Liver (tissue), 9 donors: Measurements from ENCODE around the gene ACVR1. TPM values are rescaled to one million over a fixed set of nuclear protein-coding genes. Genes with fewer than 3 reads are reported as not detected.

Experiments used
- DNase-seq: peaks from one replicate; pipeline ENCODE4 v3.0.0-alpha.2; 2017; ENCODE audit warnings: low spot score
- H3K27ac ChIP-seq, 2 donors: one replicate each; pipeline ENCODE4 v1.7.0; 2013; ENCODE audit warnings: inconsistent platforms in 2 of 2, low read length in 2 of 2, control low read depth in 1 of 2, low read depth in 1 of 2, mild to moderate bottlenecking in 1 of 2
- H3K27me3 ChIP-seq, 4 donors: one replicate each; pipeline versions ENCODE4 v1.6.1 to v1.7.0; 2013; ENCODE audit warnings: low read length in 3 of 4, inconsistent platforms in 1 of 4, mild to moderate bottlenecking in 1 of 4, moderate library complexity in 1 of 4; ENCODE audit not compliant: control insufficient read depth in 4 of 4, insufficient read depth in 4 of 4
- H3K36me3 ChIP-seq, 4 donors: one replicate each; pipeline versions ENCODE4 v1.6.1 to v1.7.0; 2013; ENCODE audit warnings: low read length in 3 of 4, mild to moderate bottlenecking in 3 of 4, low read depth in 1 of 4, moderate library complexity in 1 of 4; ENCODE audit not compliant: control insufficient read depth in 4 of 4, insufficient read depth in 3 of 4
- H3K4me1 ChIP-seq, 4 donors: one replicate each; pipeline versions ENCODE4 v1.6.1 to v1.7.0; 2013; ENCODE audit warnings: low read length in 3 of 4, mild to moderate bottlenecking in 3 of 4, moderate library complexity in 1 of 4; ENCODE audit not compliant: control insufficient read depth in 4 of 4, insufficient read depth in 4 of 4
- H3K4me3 ChIP-seq, 3 donors: one replicate each; pipeline versions ENCODE4 v1.6.1 to v1.7.0; 2013; ENCODE audit warnings: low read length in 3 of 3, control low read depth in 1 of 3, low read depth in 1 of 3, mild to moderate bottlenecking in 1 of 3
- H3K9ac ChIP-seq, 2 donors: one replicate each; pipeline ENCODE4 v1.7.0; 2013; ENCODE audit warnings: low read length in 2 of 2, mild to moderate bottlenecking in 2 of 2, moderate library complexity in 2 of 2, control low read depth in 1 of 2, low read depth in 1 of 2
- H3K9me3 ChIP-seq, 4 donors: one replicate each; pipeline versions ENCODE4 v1.6.1 to v1.7.0; 2013; ENCODE audit warnings: low read length in 3 of 4; ENCODE audit not compliant: control insufficient read depth in 4 of 4
- ATF3 ChIP-seq: IDR thresholded peaks from 2 replicates; pipeline ENCODE4 v1.6.1; 2016; ENCODE audit warnings: antibody characterized with exemption
- CTCF ChIP-seq: fragments of 150-350 bp; IDR thresholded peaks from 2 replicates; pipeline ENCODE4 v1.5.1; 2017; ENCODE audit warnings: improper control_type of control experiment, low read depth, low read length; ENCODE audit not compliant: missing input control
- EGR1 ChIP-seq, 2 donors: IDR thresholded peaks; 2 replicates each; pipeline ENCODE4 v1.6.1; 2016 to 2018; ENCODE audit warnings: antibody characterized with exemption in 2 of 2, low read depth in 2 of 2
- FOXA1 ChIP-seq: IDR thresholded peaks from 2 replicates; pipeline ENCODE4 v1.6.1; 2016; ENCODE audit warnings: antibody characterized with exemption
- FOXA2 ChIP-seq: IDR thresholded peaks from 2 replicates; pipeline ENCODE4 v1.6.1; 2016; ENCODE audit warnings: antibody characterized with exemption
- GABPA ChIP-seq, 2 donors: IDR thresholded peaks in 1 of 2; conservative IDR thresholded peaks in 1 of 2; 2 replicates each; pipeline ENCODE4 v1.6.1; 2016; ENCODE audit warnings: antibody characterized with exemption in 2 of 2, mild to moderate bottlenecking in 1 of 2, moderate library complexity in 1 of 2
- HNF4A ChIP-seq, 2 donors: conservative IDR thresholded peaks; 2 replicates each; pipeline ENCODE4 v1.6.1; 2016; ENCODE audit warnings: antibody characterized with exemption in 2 of 2, mild to moderate bottlenecking in 2 of 2
- HNF4G ChIP-seq: IDR thresholded peaks from 2 replicates; pipeline ENCODE4 v1.6.1; 2016; ENCODE audit warnings: antibody characterized with exemption
- MAX ChIP-seq: IDR thresholded peaks from 2 replicates; pipeline ENCODE4 v1.6.1; 2016; ENCODE audit warnings: antibody characterized with exemption
- NR2F2 ChIP-seq: IDR thresholded peaks from 2 replicates; pipeline ENCODE4 v1.6.1; 2016; ENCODE audit warnings: antibody characterized with exemption
- RAD21 ChIP-seq, 2 donors: IDR thresholded peaks; 2 replicates each; pipeline ENCODE4 v1.6.1; 2016; ENCODE audit warnings: antibody characterized with exemption in 2 of 2, mild to moderate bottlenecking in 2 of 2
- REST ChIP-seq: IDR thresholded peaks from 2 replicates; pipeline ENCODE4 v1.6.1; 2016; ENCODE audit warnings: antibody characterized with exemption, mild to moderate bottlenecking
- RXRA ChIP-seq, 2 donors: IDR thresholded peaks; 2 replicates each; pipeline ENCODE4 v1.6.1; 2017 to 2018; ENCODE audit warnings: antibody characterized with exemption in 2 of 2, mild to moderate bottlenecking in 1 of 2
- SP1 ChIP-seq: IDR thresholded peaks from 2 replicates; pipeline ENCODE4 v1.6.1; 2018; ENCODE audit warnings: antibody characterized with exemption, mild to moderate bottlenecking
- TAF1 ChIP-seq: conservative IDR thresholded peaks from 2 replicates; pipeline ENCODE4 v1.6.1; 2016; ENCODE audit warnings: antibody characterized with exemption, mild to moderate bottlenecking
- YY1 ChIP-seq: IDR thresholded peaks from 2 replicates; pipeline ENCODE4 v1.6.1; 2016; ENCODE audit warnings: antibody characterized with exemption, mild to moderate bottlenecking
- WGBS: extraction: QIAGEN DNeasy Blood & Tissue Kit; methylation state at CpG from one replicate; pipeline ENCODE4 v1.1.7; 2013; 5-methylcytosine and 5-hydroxymethylcytosine counted together
- polyA plus RNA-seq, 2 donors: library from polyadenylated mRNA; stranded (reverse) in 1 of 2; unstranded in 1 of 2; fragments of 200-250 nt in 1 of 2; fragments of >200 nt in 1 of 2; fragmentation: Nextera tagmentation in 1 of 2; extraction: Ambion mirVana in 1 of 2; gene quantifications; one replicate each; pipeline versions ENCODE4 v1.2.1 to v1.2.3, GENCODE V29; 2013 to 2015
- total RNA-seq, 2 donors: library from RNA; depleted of rRNA; stranded (reverse); fragments of >200 nt; gene quantifications; one replicate each; pipeline ENCODE4 v1.2.3, GENCODE V29; 2014
- donor health status: healthy.
- donor health status: healthy.
- donor health status: healthy.
- donor health status: healthy.
- donor health status: healthy.

Gene ACVR1
- total and polyA plus RNA-seq, 4 donors = 6.2 to 20.4 (median 8.5) TPM

GRCh38 chr2:157692768-157693167, 183.4 kb downstream of the ACVR1 start:
- H3K9me3 ChIP-seq = no peaks in the 10 kb centered on the region
- no peaks in the 10 kb centered on the region for H3K27me3 ChIP-seq
- TF ChIP-seq TAF1 (no peak), SP1 (no peak), EGR1 (IDR thresholded peaks at IDR 0.05; ENCODE audit: low read depth in 2 of 2) (no peak), FOXA1 (no peak), RXRA (IDR thresholded peaks at IDR 0.05) (no peak), ATF3 (no peak), REST (no peak), MAX (no peak), HNF4A (conservative IDR thresholded peaks at IDR 0.05) (no peak), YY1 (no peak)
- DNase-seq = no peak
- no peak overlapping the region for H3K9ac ChIP-seq
- H3K4me1 ChIP-seq = no peaks in the 10 kb centered on the region
- no peaks in the 10 kb centered on the region for H3K36me3 ChIP-seq
- no peak overlapping the region for H3K27ac ChIP-seq
- H3K4me3 ChIP-seq = no peak overlapping the region
- 92% methylated on average over 2 of the region's 2 CpGs for WGBS

GRCh38 chr2:157691695-157692094, 184.4 kb downstream of the ACVR1 start:
- Histone ChIP-seq H3K36me3 (no peaks in the 10 kb centered on the region), H3K4me1 (no peaks in the 10 kb centered on the region), H3K27me3 (no peaks in the 10 kb centered on the region), H3K9me3 (no peaks in the 10 kb centered on the region), H3K9ac (no peak overlapping the region), H3K4me3 (no peak overlapping the region), H3K27ac (no peak overlapping the region)
- no peak for DNase-seq
- TF ChIP-seq YY1 (no peak), REST (no peak), RXRA (IDR thresholded peaks at IDR 0.05) (no peak), EGR1 (IDR thresholded peaks at IDR 0.05; ENCODE audit: low read depth in 2 of 2) (no peak)
- WGBS = 93% methylated on average over 4 of the region's 4 CpGs

GRCh38 chr2:157691131-157691530, 185.0 kb downstream of the ACVR1 start:
- no peaks in the 10 kb centered on the region for H3K4me1 ChIP-seq
- H3K27ac ChIP-seq = no peak overlapping the region
- no peak for DNase-seq
- H3K36me3 ChIP-seq = no peaks in the 10 kb centered on the region
- H3K9ac ChIP-seq = no peak overlapping the region
- no peak overlapping the region for H3K4me3 ChIP-seq
- H3K27me3 ChIP-seq = no peaks in the 10 kb centered on the region
- WGBS = 83% methylated on average over 1 of the region's 1 CpG
- H3K9me3 ChIP-seq = no peaks in the 10 kb centered on the region
- TF ChIP-seq MAX (no peak), RAD21 (IDR thresholded peaks at IDR 0.05) (no peak), HNF4G (no peak), CTCF (no peak), SP1 (no peak), NR2F2 (no peak), FOXA2 (no peak), GABPA (IDR thresholded peaks at IDR 0.05 in 1 of 2, conservative IDR thresholded peaks at IDR 0.05 in 1 of 2) (no peak), HNF4A (conservative IDR thresholded peaks at IDR 0.05) (no peak)
